Epithelial cell of esophagus (primary cell): ENCODE data around the gene SCYL3.
"Not testable (repeated sequence)": the region's sequence is repeated elsewhere in the genome, so short reads cannot be mapped to it uniquely, and the experiment has no call there.

Source experiments
- DNase-seq: peaks from one replicate; pipeline ENCODE4 v3.0.0; 2010; ENCODE audit warnings: low read depth
- H3K4me3 ChIP-seq: 2 replicates; pipeline ENCODE4 v1.5.1; 2011; ENCODE audit warnings: mild to moderate bottlenecking, low read length, control low read depth
- TF ChIP-seq, protein P1 (sequence below): IDR thresholded peaks from 2 replicates; pipeline ENCODE4 v1.5.1; 2011; ENCODE audit warnings: low read depth, mild to moderate bottlenecking, low read length, control low read depth, inconsistent platforms; ENCODE audit not compliant: insufficient read depth; ENCODE audit errors: missing control alignments

SCYL3 gene

DNA sequence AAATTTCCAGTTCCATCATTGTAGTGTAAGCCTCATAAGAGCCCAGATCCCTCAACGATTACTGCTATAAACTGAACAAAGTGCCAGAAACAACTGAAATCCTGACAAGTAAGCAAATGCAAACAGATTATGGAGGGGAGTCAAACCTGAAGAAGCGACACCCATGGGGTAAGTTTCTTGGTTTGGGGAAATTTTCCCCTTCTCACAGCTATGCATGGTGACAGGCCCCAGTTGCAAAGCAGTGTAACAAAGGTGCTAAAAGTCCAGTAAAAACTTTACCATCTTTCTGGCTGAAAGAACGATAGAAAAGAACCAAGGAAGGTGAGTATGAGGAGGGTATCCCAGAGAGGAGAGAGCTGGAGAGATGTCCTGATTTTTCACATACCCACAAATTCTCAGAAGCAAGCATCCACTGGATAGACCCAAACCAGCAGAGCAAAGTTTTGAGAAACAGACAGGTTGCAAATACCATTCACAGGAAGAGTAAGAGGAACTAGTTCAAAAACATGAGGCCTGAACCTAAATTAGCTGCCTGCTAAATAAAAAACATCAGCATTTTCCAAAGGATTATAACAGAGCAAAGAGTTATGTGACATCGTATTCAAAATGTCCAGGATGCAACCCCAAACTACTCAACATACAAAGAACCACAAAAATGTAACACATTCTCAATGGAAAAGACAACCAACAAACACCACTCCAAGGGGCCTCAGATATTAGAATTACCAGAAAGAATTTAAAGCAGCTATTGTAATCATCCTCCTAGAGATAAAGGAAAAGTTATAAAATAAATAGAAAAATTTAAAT lies 14.5 kb downstream of the SCYL3 start:
- TF ChIP-seq, protein P1, sequence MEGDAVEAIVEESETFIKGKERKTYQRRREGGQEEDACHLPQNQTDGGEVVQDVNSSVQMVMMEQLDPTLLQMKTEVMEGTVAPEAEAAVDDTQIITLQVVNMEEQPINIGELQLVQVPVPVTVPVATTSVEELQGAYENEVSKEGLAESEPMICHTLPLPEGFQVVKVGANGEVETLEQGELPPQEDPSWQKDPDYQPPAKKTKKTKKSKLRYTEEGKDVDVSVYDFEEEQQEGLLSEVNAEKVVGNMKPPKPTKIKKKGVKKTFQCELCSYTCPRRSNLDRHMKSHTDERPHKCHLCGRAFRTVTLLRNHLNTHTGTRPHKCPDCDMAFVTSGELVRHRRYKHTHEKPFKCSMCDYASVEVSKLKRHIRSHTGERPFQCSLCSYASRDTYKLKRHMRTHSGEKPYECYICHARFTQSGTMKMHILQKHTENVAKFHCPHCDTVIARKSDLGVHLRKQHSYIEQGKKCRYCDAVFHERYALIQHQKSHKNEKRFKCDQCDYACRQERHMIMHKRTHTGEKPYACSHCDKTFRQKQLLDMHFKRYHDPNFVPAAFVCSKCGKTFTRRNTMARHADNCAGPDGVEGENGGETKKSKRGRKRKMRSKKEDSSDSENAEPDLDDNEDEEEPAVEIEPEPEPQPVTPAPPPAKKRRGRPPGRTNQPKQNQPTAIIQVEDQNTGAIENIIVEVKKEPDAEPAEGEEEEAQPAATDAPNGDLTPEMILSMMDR = no peak
- H3K4me3 ChIP-seq = no peak overlapping the region
- no peak for DNase-seq

DNA sequence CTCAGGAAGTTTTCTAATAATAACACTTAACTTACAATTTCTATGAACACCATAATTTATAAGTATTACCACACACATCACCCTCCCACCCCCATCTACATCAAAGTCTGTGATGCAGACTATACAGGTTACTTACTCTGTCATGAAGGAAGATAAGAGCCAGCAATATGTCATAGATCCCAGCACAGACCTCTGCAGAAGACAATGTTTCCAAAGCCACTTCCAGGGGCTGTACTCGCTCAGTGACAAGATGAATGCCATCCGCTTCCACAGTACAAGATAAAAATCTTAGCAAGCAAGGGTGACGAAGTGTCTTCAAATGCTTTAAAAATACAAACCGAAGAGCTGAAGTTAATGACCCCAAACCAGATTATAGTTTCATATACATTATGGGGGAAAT lies 15.2 kb downstream of the SCYL3 start:
- no peak overlapping the region for H3K4me3 ChIP-seq
- no peak for DNase-seq
- TF ChIP-seq, protein P1 = no peak

DNA sequence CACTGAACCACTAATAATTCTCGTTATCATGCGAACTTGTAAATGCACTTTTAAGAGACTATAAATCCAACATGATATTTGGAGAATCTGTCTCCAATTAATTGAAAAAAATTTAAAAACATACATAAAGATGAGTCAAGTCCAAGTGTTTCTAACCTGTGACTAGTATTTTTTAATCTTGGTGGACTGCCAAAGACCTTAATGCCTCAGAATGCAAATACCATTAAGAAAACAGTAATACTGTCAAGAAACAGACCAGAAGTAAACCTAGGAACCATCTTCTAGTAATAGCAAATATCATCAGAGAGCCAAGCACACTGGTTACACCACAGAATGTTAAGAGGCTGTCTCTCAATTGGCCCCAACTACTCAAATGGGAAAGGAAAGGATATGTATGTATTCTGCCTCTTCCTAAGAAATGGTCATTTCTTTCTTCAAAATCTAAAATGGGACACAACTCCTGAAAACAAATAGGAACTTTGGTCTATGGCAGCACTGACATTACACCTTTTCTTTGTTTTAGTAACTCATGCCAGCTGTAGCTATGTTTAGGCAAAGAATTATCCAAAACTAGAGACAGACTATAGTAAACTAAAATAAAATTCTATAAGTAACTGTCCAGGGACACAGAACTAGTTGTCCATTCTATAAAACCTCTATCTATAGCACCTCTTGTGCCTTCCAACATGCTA lies 15.8 kb downstream of the SCYL3 start:
- H3K4me3 ChIP-seq = no peak overlapping the region
- TF ChIP-seq, protein P1 = no peak
- DNase-seq = no peak

DNA sequence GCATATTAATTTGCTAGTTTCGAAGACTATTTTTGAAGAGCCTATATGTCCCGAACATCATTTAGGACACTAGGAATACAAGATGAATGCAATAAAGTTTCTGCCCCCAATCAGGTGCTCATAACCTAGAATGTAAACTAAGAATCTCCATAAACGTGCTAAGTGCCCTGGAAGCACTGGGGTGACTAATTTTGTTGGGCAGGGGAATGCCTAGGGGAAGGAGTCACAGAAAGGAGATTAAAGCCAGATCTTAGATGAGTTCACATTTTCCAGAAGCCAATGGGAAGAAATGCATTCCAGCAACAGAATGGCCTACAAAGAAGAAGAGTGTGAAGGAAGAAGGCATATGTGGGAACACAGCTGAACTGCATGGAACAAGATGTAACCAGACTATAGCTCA lies 19.5 kb downstream of the SCYL3 start:
- DNase-seq = peak; percentile 26
- H3K4me3 ChIP-seq = no peak overlapping the region
- TF ChIP-seq, protein P1 = no peak

DNA sequence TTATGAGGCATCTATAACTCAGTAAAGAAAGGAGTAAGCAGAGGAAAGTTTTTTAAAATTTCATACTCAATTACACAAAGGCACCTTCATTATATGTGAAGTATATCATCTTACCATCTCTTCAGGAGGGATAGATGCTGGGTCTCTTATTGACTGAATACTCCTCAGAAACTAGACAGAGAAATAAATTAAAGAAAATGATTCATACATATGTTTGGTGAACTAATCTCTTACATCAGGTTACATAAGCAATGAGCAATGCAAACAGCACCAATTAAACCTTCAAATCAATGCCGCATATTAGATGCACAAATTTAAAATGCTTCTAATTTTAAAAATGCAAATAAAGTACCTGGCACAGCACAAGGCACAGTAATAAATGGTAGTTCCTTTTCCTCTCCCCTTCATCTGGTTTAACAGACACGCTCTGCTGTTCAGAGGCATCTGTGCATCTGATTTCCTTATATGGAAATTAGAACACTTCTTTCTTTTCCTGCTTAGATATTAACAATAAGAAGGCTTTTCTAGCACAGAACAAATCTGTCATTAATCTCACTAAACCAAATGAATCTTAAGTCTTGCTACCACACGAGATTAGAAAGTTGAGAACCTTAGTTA lies 20.0 kb downstream of the SCYL3 start:
- no peak overlapping the region for H3K4me3 ChIP-seq
- no peak for DNase-seq
- TF ChIP-seq, protein P1 = no peak

DNA sequence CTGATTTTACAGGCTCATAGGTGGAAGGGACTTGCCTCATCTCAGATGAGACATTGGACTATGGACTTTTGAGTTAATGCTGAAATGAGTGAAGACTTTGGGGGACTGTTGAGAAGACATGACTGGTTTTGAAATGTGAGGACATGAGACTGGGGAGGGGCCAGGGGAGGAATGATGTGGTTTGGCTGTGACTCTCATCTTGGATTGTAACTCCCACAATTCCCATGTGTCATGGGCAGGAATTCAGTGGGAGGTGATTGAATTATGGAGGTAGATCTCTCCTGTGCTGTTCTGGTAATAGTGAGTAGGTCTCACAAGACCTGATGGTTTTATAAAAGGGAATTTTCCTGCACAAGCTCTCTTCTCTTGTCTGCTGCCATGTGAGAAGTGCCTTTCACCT lies 20.8 kb downstream of the SCYL3 start:
- TF ChIP-seq, protein P1 = no peak
- DNase-seq = no peak
- H3K4me3 ChIP-seq = no peak overlapping the region

DNA sequence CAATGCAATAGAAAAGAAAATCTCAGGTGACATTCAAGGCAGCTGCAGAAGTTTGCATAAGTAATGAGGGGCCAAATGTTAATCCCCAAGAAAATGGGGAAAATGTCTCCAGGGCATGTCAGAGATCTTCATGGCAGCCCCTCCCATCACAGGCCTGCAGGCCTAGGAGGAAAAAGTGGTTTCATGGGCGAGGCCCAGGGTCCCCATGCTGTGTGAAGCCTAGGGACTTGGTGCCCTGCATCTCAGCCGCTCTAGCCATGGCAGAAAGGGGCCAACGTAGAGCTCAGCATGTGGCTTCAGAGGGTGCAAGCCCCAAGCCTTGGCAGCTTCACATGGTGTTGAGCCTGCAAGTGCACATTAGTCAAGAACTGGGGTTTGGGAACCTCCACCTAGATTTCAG lies 21.7 kb downstream of the SCYL3 start:
- not testable (repeated sequence) for DNase-seq, H3K4me3 ChIP-seq
